ENCODE results near the gene ECE2. TPM values are rescaled to one million over a fixed set of nuclear protein-coding genes. Genes with fewer than 3 reads are reported as not detected.

Gene ECE2
- total RNA-seq, 6 experiments from 2014 or later = not detected

DNA sequence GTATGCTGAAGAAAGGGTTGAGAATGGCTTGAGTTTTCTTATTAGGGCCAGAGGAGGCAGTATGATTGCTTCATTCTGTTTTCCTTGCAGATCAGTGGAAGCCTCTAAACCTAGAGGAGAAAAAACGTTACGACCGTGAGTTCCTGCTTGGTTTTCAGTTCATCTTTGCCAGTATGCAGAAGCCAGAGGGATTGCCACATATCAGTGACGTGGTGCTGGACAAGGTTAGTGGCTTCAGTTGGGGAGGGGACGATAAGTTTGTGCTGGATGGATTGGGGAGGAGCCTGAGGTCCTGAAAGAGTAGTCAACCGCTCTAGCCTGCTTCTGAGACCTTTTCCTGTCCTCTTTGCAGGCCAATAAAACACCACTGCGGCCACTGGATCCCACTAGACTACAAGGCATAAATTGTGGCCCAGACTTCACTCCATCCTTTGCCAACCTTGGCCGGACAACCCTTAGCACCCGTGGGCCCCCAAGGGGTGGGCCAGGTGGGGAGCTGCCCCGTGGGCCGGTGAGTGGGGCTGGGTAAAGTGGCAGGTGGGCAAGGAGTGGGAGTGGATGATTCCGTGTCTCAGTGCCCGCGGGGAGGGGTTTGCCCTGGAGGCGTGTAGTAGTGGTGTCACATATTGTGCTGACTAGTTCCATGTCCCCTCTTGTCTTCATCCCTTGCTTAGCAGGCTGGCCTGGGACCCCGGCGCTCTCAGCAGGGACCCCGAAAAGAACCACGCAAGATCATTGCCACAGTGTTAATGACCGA, 47.1 kb downstream of the ECE2 start:
- Histone ChIP-seq H3K4me1 (peaks cover 2 to 49% (median 19%) of the 10 kb centered on the region in 4 donors), H3K9me3 (no peaks in the 10 kb centered on the region), H3K36me3 (peaks cover 47 to 85% (median 71%) of the 10 kb centered on the region in 4 donors), H3K4me3 (no peak overlapping the region), H3K27ac (peak overlapping the region in 2 of 3 donors; percentile 8 to 83), H3K27me3 (no peaks in the 10 kb centered on the region)
- intact Hi-C loops (cut with DNase I) = no loop called here
- WGBS (ENCODE audit: insufficient coverage, low coverage, low lambda C conversion rate, missing lambda C conversion rate) = 56% methylated on average over 13 of the region's 20 CpGs
- peak; percentile 65 to 87 (median 71) for DNase-seq
- TF ChIP-seq, protein P1, sequence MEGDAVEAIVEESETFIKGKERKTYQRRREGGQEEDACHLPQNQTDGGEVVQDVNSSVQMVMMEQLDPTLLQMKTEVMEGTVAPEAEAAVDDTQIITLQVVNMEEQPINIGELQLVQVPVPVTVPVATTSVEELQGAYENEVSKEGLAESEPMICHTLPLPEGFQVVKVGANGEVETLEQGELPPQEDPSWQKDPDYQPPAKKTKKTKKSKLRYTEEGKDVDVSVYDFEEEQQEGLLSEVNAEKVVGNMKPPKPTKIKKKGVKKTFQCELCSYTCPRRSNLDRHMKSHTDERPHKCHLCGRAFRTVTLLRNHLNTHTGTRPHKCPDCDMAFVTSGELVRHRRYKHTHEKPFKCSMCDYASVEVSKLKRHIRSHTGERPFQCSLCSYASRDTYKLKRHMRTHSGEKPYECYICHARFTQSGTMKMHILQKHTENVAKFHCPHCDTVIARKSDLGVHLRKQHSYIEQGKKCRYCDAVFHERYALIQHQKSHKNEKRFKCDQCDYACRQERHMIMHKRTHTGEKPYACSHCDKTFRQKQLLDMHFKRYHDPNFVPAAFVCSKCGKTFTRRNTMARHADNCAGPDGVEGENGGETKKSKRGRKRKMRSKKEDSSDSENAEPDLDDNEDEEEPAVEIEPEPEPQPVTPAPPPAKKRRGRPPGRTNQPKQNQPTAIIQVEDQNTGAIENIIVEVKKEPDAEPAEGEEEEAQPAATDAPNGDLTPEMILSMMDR (IDR thresholded peaks at IDR 0.05) = peak in 1 of 4 donors; percentile 6
- no peak for TF ChIP-seq POLR2A (IDR thresholded peaks at IDR 0.05)
- ATAC-seq = peak; percentile 11 to 73 (median 36)

DNA sequence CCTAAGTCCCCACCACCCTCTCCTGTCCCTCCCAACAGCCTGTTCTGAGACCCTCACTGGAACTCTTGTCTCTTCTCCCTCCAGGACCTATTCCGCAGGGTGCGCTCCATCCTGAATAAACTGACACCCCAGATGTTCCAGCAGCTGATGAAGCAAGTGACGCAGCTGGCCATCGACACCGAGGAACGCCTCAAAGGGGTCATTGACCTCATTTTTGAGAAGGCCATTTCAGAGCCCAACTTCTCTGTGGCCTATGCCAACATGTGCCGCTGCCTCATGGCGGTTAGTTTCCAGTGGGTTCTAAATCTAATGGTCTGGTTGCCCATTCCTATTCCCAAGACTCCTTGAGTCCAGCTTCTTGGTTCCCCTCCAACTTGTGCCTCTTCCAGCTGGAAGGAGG, 47.9 kb downstream of the ECE2 start:
- Histone ChIP-seq H3K27me3 (no peaks in the 10 kb centered on the region), H3K4me3 (no peak overlapping the region), H3K27ac (peak overlapping the region in 1 of 3 donors; percentile 69), H3K4me1 (peaks cover 0 to 41% (median 19%) of the 10 kb centered on the region in 4 donors), H3K9me3 (no peaks in the 10 kb centered on the region), H3K36me3 (peaks cover 52 to 86% (median 75%) of the 10 kb centered on the region in 4 donors)
- no peak for DNase-seq
- ATAC-seq = peak in 1 of 4 donors; percentile 1
- TF ChIP-seq POLR2A (IDR thresholded peaks at IDR 0.05) = no peak
- TF ChIP-seq, protein P1 (IDR thresholded peaks at IDR 0.05) = no peak
- WGBS (ENCODE audit: insufficient coverage, low coverage, low lambda C conversion rate, missing lambda C conversion rate) = 55% methylated on average over 7 of the region's 8 CpGs
- intact Hi-C loops (cut with DNase I) = no loop called here

DNA sequence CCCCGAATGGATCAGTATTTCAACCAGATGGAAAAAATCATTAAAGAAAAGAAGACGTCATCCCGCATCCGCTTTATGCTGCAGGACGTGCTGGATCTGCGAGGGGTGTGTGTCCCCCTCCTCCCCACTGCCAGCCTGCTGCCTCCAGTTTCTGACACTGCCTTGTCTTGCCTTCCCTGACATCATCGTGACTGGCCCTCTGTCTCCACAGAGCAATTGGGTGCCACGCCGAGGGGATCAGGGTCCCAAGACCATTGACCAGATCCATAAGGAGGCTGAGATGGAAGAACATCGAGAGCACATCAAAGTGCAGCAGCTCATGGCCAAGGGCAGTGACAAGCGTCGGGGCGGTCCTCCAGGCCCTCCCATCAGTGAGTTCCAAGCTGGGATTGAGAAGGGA, 49.4 kb downstream of the ECE2 start:
- Histone ChIP-seq H3K9me3 (no peaks in the 10 kb centered on the region), H3K4me1 (peaks cover 0 to 30% (median 12%) of the 10 kb centered on the region in 4 donors), H3K4me3 (no peak overlapping the region), H3K36me3 (peaks cover 63 to 100% (median 88%) of the 10 kb centered on the region in 4 donors), H3K27ac (no peak overlapping the region), H3K27me3 (no peaks in the 10 kb centered on the region)
- DNase-seq = no peak
- TF ChIP-seq, protein P1 (IDR thresholded peaks at IDR 0.05) = no peak
- TF ChIP-seq POLR2A (IDR thresholded peaks at IDR 0.05) = no peak
- WGBS (ENCODE audit: insufficient coverage, low coverage, low lambda C conversion rate, missing lambda C conversion rate) = 86% methylated on average over 5 of the region's 13 CpGs
- no peak for ATAC-seq
- intact Hi-C loops (cut with DNase I) = no loop called here

DNA sequence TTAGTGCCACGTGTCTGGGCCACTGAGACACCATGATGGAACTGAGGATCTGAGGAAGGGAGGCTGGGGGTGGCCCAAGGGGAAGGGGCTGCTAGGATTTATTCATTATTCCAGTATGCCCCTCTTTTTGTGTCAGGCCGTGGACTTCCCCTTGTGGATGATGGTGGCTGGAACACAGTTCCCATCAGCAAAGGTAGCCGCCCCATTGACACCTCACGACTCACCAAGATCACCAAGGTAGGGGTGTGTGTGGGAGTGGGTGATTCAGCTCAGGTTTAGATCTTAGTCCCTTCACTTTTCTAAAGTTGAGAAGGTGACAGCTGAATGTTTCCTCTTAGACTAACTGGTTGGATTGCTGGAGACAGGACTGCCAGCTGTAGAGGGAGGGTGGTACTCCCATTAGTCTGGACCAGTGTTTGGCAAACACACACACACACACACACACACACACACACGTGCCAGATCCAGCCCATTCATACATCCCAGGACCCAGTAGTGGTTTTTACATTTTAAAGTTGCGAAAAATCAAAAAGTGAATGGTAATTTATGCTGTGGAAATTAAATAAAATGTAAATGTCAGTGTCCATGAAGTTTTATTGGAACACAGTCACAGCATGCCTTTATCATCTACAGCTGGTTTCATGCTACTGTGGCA, 50.0 kb downstream of the ECE2 start:
- intact Hi-C loops (cut with DNase I) = no loop called here
- no peak for ATAC-seq
- TF ChIP-seq, protein P1 (IDR thresholded peaks at IDR 0.05) = no peak
- TF ChIP-seq POLR2A (IDR thresholded peaks at IDR 0.05) = no peak
- no peaks in the 10 kb centered on the region for H3K9me3 ChIP-seq
- 69% methylated on average over 4 of the region's 6 CpGs for WGBS (ENCODE audit: insufficient coverage, low coverage, low lambda C conversion rate, missing lambda C conversion rate)
- no peak overlapping the region for H3K27ac ChIP-seq
- H3K27me3 ChIP-seq = no peaks in the 10 kb centered on the region
- H3K4me1 ChIP-seq = peaks cover 0 to 24% (median 8%) of the 10 kb centered on the region in 4 donors
- no peak for DNase-seq
- H3K36me3 ChIP-seq = peaks cover 63 to 100% (median 87%) of the 10 kb centered on the region in 4 donors
- H3K4me3 ChIP-seq = no peak overlapping the region

Measured in right lobe of liver (tissue), 6 donors.